Lung microvascular endothelial cell (primary cell): ENCODE measurements around the gene RNF187. TPM values are rescaled to one million over a fixed set of nuclear protein-coding genes. Genes with fewer than 3 reads are reported as not detected.

Source experiments
- DNase-seq, 2 donors: peaks; one replicate each; pipeline versions ENCODE4 v3.0.0 to v3.0.0-alpha.2; 2010; ENCODE audit warnings: low read depth in 2 of 2
- total RNA-seq: library from RNA; depleted of rRNA; stranded (reverse); fragments of >200 nt; gene quantifications from 2 replicates; pipeline ENCODE4 v1.2.1, GENCODE V29; 2014

Gene RNF187
- total RNA-seq, 1 donor from 2014 or later = 53.6 TPM

DNA sequence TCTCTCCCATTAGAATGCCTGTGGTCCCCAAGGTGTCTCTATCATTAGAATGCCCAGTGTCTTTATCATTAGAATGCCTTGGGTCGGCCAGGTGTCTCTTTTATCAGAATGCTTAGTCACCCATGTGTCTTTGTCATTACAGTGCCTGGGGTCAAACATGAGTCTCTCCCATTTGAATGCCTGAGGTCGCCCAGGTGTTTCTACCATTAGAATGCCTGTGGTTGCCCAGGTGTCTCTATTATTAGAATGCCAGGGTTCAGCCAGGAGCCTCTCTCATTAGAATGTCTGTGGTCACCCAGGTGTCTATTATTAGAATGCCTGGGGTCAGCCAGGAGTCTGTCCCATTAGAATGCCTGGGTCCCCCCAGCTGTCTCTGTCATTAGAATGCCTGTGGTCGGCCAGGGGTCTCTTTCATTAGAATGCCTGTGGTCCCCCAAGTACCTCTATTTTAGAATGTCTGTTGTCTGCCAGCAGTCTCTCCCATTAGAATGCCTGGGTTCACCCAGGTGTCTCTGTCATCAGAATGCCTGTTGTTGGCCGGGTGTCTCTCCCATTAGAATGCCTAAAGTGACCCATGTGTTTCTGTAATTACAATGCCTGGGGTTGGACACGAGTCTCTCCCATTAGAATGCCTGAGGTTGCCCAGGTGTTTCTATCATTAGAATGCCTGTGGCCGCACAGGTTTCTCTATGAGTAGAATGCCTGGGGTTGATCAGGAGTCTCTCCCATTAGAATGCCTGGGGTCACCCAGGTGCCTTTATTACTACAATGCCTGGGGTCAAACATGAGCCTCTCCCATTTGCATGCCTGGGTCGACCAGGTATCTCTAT lies 57.1 kb downstream of the RNF187 start:
- DNase-seq = no peak

- no peak for DNase-seq
These were observed 57.9 kb downstream of the RNF187 start for GRCh38 chr1:228544921-228545591.

Other genes starting within 250 kb of the RNF187 start
- gene TRIM11, start 80.5 kb upstream of the RNF187 start, total RNA-seq = 8.7 and 12.3 TPM in 2 replicates
- not detected in 2 replicates for gene TRIM17, start 70.5 kb upstream of the RNF187 start, total RNA-seq
- gene RHOU, start 248.1 kb downstream of the RNF187 start, total RNA-seq = 11.3 and 29.8 TPM in 2 replicates